GM12878 (cell line): ENCODE data around the gene CIAO1. TPM values are rescaled to one million over a fixed set of nuclear protein-coding genes. Genes with fewer than 3 reads are reported as not detected.

Source experiments
- ATAC-seq: fragments of 200-7000 bp; cut with Tn5 transposase; 3 replicates; pipeline ENCODE4 v1.9.1; 2020; ENCODE audit warnings: mild to moderate bottlenecking, moderate library complexity
- BruUV-seq: library from RNA; stranded (reverse); fragments of 400-500 nt; replicated peaks from 2 replicates; lab custom pipeline; 2021; lab: Mats Ljungman, UMichigan
- CTCF ChIA-PET: fragments of 300-600 bp; sonication (Branson Sonifier 250); formaldehyde crosslinking; extraction: SDS; loops from one replicate; lab custom pipeline; 2021; ENCODE audit warnings: inconsistent platforms; lab: Yijun Ruan, JAX
- POLR2A ChIA-PET: fragments of 350-600 bp; formaldehyde crosslinking; extraction: SDS; loops from one replicate; lab custom pipeline; 2021; ENCODE audit warnings: inconsistent platforms; lab: Charles Lee
- RAD21 ChIA-PET: fragments of 300-600 bp; sonication (Branson Sonifier 250); formaldehyde crosslinking; loops from one replicate; lab custom pipeline; 2023; ENCODE audit warnings: antibody characterized with exemption; ENCODE audit not compliant: unreplicated experiment; lab: Charles Lee
- SMC1A ChIA-PET: fragments of 300-600 bp; sonication (Branson Sonifier 250); formaldehyde crosslinking; loops from one replicate; lab custom pipeline; 2023; ENCODE audit not compliant: unreplicated experiment, uncharacterized antibody; lab: Charles Lee
- DNase-seq: peaks from one replicate; pipeline ENCODE4 v3.0.0-alpha.2; 2011; ENCODE audit warnings: low read depth, low spot score
- FAIRE-seq: peaks from 3 replicates; lab custom pipeline; 2011; peaks lifted over from hg19 to GRCh38; lab: Jason Lieb, UNC
- H2AFZ ChIP-seq: 2 replicates; pipeline ENCODE4 v1.6.0; 2011; ENCODE audit warnings: low read depth, low read length, control low read depth; ENCODE audit not compliant: control insufficient read depth
- H3K27ac ChIP-seq: 2 replicates; pipeline ENCODE4 v1.5.1; 2011; ENCODE audit warnings: control low read depth; ENCODE audit not compliant: control insufficient read depth, insufficient read depth
- H3K27me3 ChIP-seq, 2 experiments: replicated peaks in 1 of 2; 2 replicates each; pipeline versions ENCODE4 v1.6.0 to v1.6.1; 2011; ENCODE audit warnings: low read length in 1 of 2; ENCODE audit not compliant: control insufficient read depth in 2 of 2, insufficient read depth in 2 of 2
- H3K36me3 ChIP-seq, 2 experiments: 2 replicates each; pipeline ENCODE4 v1.5.1; 2011; ENCODE audit warnings: low read length in 1 of 2; ENCODE audit not compliant: control insufficient read depth in 2 of 2, insufficient read depth in 2 of 2
- H3K4me1 ChIP-seq: 2 replicates; pipeline ENCODE4 v1.6.1; 2011; ENCODE audit warnings: mild to moderate bottlenecking, low read length, moderate library complexity, mixed read lengths; ENCODE audit not compliant: control insufficient read depth, insufficient read depth
- H3K4me2 ChIP-seq: 2 replicates; pipeline ENCODE4 v1.6.0; 2011; ENCODE audit warnings: control low read depth; ENCODE audit not compliant: control insufficient read depth, insufficient read depth
- H3K4me3 ChIP-seq: fragments of 200-600 bp; sonication (generic); 2 replicates; pipeline ENCODE4 v1.5.1; 2016
- H3K79me2 ChIP-seq: 2 replicates; pipeline ENCODE4 v1.6.0; 2011; ENCODE audit warnings: low read length; ENCODE audit not compliant: control insufficient read depth, insufficient read depth
- H3K9ac ChIP-seq: 2 replicates; pipeline ENCODE4 v1.8.0; 2011; ENCODE audit warnings: low read length, control low read depth, mixed read lengths; ENCODE audit not compliant: control insufficient read depth, insufficient read depth
- H3K9me3 ChIP-seq: replicated peaks from 3 replicates; pipeline ENCODE4 v1.5.1; 2011; ENCODE audit warnings: mild to moderate bottlenecking, low read length; ENCODE audit not compliant: control insufficient read depth, insufficient read depth
- H4K20me1 ChIP-seq: 2 replicates; pipeline ENCODE4 v1.6.0; 2011; ENCODE audit not compliant: control insufficient read depth, insufficient read depth
- CHD2 ChIP-seq: IDR thresholded peaks from 2 replicates; pipeline ENCODE4 v1.6.1; 2011; ENCODE audit warnings: low read depth, low read length, improper control_type of control experiment, borderline replicate concordance
- DPF2 ChIP-seq: fragments of 450-650 bp; IDR thresholded peaks from 2 replicates; pipeline ENCODE4 v1.6.1; 2017; ENCODE audit warnings: mild to moderate bottlenecking
- EED ChIP-seq: sonication (generic); IDR thresholded peaks from 2 replicates; pipeline ENCODE4 v1.6.1; 2016; ENCODE audit warnings: antibody characterized with exemption, low read depth
- EZH2 ChIP-seq: IDR thresholded peaks from 2 replicates; pipeline ENCODE4 v1.6.1; 2012; ENCODE audit warnings: low read depth, mild to moderate bottlenecking, control low read depth, inconsistent platforms, low read length, borderline replicate concordance; ENCODE audit not compliant: control insufficient read depth
- IRF3 ChIP-seq: fragments of 450-650 bp; IDR thresholded peaks from 2 replicates; pipeline ENCODE4 v1.6.1; 2014; ENCODE audit warnings: mild to moderate bottlenecking
- JUNB ChIP-seq: IDR thresholded peaks from 2 replicates; pipeline ENCODE4 v1.6.1; 2016; ENCODE audit warnings: antibody characterized with exemption, mild to moderate bottlenecking
- MTA2 ChIP-seq: fragments of 450-650 bp; IDR thresholded peaks from 2 replicates; pipeline ENCODE4 v1.6.1; 2016; ENCODE audit warnings: low read depth, mild to moderate bottlenecking, moderate library complexity
- SPI1 ChIP-seq: IDR thresholded peaks from 2 replicates; pipeline ENCODE4 v1.6.1; 2011; ENCODE audit warnings: low read depth, mild to moderate bottlenecking, low read length, moderate library complexity, borderline replicate concordance; ENCODE audit not compliant: insufficient read depth
- ZNF207 ChIP-seq: fragments of 450-650 bp; IDR thresholded peaks from 2 replicates; pipeline ENCODE4 v1.6.1; 2014; ENCODE audit warnings: antibody characterized with exemption, mild to moderate bottlenecking, borderline replicate concordance
- ZNF622 ChIP-seq: fragments of 450-650 bp; IDR thresholded peaks from 2 replicates; pipeline ENCODE4 v1.6.1; 2017; ENCODE audit warnings: mild to moderate bottlenecking, inconsistent platforms
- WGBS: methylation state at CpG from one replicate; pipeline ENCODE4 v1.1.6; 2016; ENCODE audit warnings: low lambda C conversion rate; ENCODE audit not compliant: insufficient replicate concordance, insufficient coverage; ENCODE audit errors: missing lambda C conversion rate; 5-methylcytosine and 5-hydroxymethylcytosine counted together
- in situ Hi-C: fragments of 300-500 bp; cut with MboI; formaldehyde crosslinking; loops from 9 replicates; pipeline ENCODE4 v1.14.3; 2018; ENCODE audit warnings: mixed read lengths
- intact Hi-C: fragments of 100-400 bp; cut with micrococcal nuclease; formaldehyde crosslinking; loops from one replicate; pipeline ENCODE4 v1.14.2; 2022; ENCODE audit not compliant: unreplicated experiment
- polyA plus RNA-seq, 11 experiments: library from polyadenylated mRNA; depleted of rRNA in 4 of 11; unstranded in 6 of 11; stranded (reverse) in 5 of 11; fragments of >200 nt; fragmentation: Nextera tagmentation in 4 of 11; fragmentation: Illumina TruSeq in 1 of 11; extraction: Ambion mirVana in 4 of 11; extraction: Trizol in 1 of 11; gene quantifications; 1 replicate in 1 of 11; 2 replicates in 10 of 11; pipeline versions ENCODE4 v1.2.1 to v1.2.3, GENCODE V29; 2011 to 2016; ENCODE audit warnings: inconsistent platforms in 2 of 11, missing spikeins in 2 of 11, low read depth in 1 of 11
- total RNA-seq, 4 experiments: library from RNA; depleted of rRNA in 3 of 4; stranded (reverse); fragments of >200 nt in 3 of 4; fragmentation: Illumina TruSeq in 1 of 4; extraction: Trizol in 1 of 4; gene quantifications; 2 replicates each; pipeline versions ENCODE4 v1.2.1 to v1.2.3, GENCODE V29; 2013 to 2021

CIAO1 gene
- total and polyA plus RNA-seq, 10 of the 15 experiments (the other 5 are each of a cell fraction or from before 2014, with no cell fraction given) = 8.3 to 89.4 (median 63.4) TPM

DNA sequence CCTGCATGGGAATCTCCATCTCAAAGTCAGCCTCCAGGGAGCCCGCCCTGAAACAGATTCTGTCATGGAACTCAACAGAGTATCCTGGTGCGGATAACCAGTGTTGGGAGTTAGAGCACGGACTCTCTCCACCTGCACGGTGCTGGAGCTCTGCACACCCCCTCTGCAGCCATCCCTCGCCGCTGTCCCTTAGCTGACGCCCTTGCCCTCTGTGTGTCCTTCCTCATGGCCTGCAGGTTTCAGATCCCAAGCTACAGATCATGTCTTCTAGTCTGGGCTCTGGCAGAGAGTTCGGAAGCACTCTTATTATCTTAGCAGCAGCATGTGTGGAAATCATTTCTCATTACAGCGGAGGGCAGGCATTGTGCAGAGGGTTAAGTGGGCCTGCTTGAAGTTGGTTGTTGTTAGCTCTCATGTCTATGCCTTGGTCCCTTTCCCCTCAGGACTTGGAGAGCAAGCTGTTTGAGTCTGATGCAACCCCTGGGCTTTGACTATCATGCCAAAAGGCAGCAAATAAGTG is 26.2 kb upstream of the CIAO1 start:
- ChIA-PET POLR2A (interaction anchor here (0.6 to 1.4 kb wide), 4 partner anchors 12 to 34 kb away, joined by 3 to 5 read pairs (median 3); partner anchors contain the start of gene STARD7), RAD21 (interaction anchor here (0.9 to 3.5 kb wide), 2 partner anchors 32 to 64 kb away, joined by 3 to 13 read pairs; partner anchors contain the start of gene STARD7), SMC1A (interaction anchor here (0.7 to 2.8 kb wide), 7 partner anchors 12 to 100 kb away, joined by 3 to 14 read pairs (median 4); partner anchors contain the start of gene STARD7), CTCF (interaction anchor here (1.3 to 3.1 kb wide), 4 partner anchors 12 to 37 kb away, joined by 4 to 18 read pairs (median 8); no protein-coding TSS in a partner anchor)
- H3K9me3 ChIP-seq = no peaks in the 10 kb centered on the region
- no peak overlapping the region for H3K27ac ChIP-seq
- H4K20me1 ChIP-seq = no peaks in the 10 kb centered on the region
- H3K36me3 ChIP-seq = no peaks in the 10 kb centered on the region
- no peak for TF ChIP-seq SPI1
- no peak for TF ChIP-seq CHD2
- TF ChIP-seq IRF3 = no peak
- TF ChIP-seq ZNF622 = no peak
- TF ChIP-seq EED = no peak
- TF ChIP-seq JUNB = no peak
- no peak for TF ChIP-seq EZH2
- no peak for TF ChIP-seq DPF2
- no peak for TF ChIP-seq ZNF207
- no peak for TF ChIP-seq MTA2
- peaks cover 27% of the 10 kb centered on the region for H3K4me1 ChIP-seq
- intact Hi-C loops = no loop called here
- DNase-seq = no peak
- BruUV-seq = no TSS peak
- no peaks in the 10 kb centered on the region for H3K79me2 ChIP-seq
- FAIRE-seq = no peak
- H3K9ac ChIP-seq = no peak overlapping the region
- in situ Hi-C loops = no loop called here
- no peaks in the 10 kb centered on the region for H3K27me3 ChIP-seq
- no peak overlapping the region for H3K4me2 ChIP-seq
- 96% methylated on average over 9 of the region's 9 CpGs for WGBS
- H2AFZ ChIP-seq = no peak overlapping the region
- no peak for ATAC-seq
- H3K4me3 ChIP-seq = no peak overlapping the region
